ENCODE results near the gene GABARAP. TPM values are rescaled to one million over a fixed set of nuclear protein-coding genes. Genes with fewer than 3 reads are reported as not detected.

GABARAP gene
- total and polyA plus RNA-seq, 2 of the 13 experiments (the other 11 are each of a cell fraction or from before 2014, with no cell fraction given) = 161 to 310 TPM

DNA sequence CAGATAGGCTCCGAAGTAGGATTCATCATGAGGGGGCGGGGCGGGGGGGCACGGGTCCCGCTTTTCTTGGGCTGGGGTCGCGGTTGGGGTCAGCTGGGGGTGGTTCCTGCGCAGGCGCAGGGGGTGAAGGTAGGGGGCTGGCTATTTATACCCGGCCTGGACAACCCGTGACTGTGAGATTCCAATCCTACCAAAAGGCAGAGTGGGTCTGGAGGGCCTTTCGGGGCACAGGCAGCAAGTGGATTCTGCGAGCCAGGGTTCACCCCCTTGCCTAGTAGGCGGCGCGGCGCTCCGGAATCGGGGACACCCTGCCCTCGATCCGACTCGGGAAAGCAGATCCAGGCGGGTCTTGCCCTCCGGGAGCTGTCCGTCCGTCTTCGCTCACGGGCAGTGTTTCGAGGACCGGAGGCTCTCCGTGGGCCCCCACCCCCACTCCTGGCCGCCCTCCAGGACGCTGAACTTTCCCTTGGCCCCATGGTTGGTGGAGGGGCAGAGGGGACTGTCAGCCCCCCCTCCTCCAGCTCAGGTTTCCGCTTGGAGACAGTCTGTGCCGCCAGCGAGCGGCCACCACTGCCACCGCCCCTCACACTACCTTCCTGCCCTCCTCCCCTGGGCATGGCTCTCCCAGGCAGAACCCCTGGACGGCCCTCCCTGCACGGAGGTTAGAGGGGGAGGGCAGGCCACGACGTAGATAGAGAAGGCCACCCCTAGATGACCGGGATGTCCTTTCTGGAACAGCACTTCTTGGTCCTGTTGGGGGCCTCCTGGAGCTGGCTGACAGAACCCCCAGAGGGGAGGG, 39.9 kb upstream of the GABARAP start (continued):
- TF ChIP-seq ZNF232 (CRISPR knock-in tag; IDR thresholded peaks at IDR 0.05; ENCODE audit: borderline replicate concordance) (no peak), NR2F6 (IDR thresholded peaks at IDR 0.05) (peak; percentile 29), NR2F6 (CRISPR knock-in tag; IDR thresholded peaks at IDR 0.05) (no peak), ZNF781 (CRISPR knock-in tag; IDR thresholded peaks at IDR 0.05; ENCODE audit: borderline replicate concordance, not compliant biosample characterization) (no peak), ZNF879 (CRISPR knock-in tag; IDR thresholded peaks at IDR 0.05) (no peak), ZFP1 (CRISPR knock-in tag; IDR thresholded peaks at IDR 0.05) (no peak), ZNF143 (CRISPR knock-in tag; IDR thresholded peaks at IDR 0.05) (0 out of 2 replicates have a peak, but pooled peaks have one; percentile 7), THAP11 (CRISPR knock-in tag; IDR thresholded peaks at IDR 0.05) (0 out of 2 replicates have a peak, but pooled peaks have one; percentile 13), HOXA3 (CRISPR knock-in tag; IDR thresholded peaks at IDR 0.05) (0 out of 2 replicates have a peak, but pooled peaks have one; percentile 29), SOX5 (CRISPR knock-in tag; IDR thresholded peaks at IDR 0.05; ENCODE audit: borderline replicate concordance) (no peak), SRSF1 (optimal IDR thresholded peaks at IDR 0.05; ENCODE audit: low read depth, low read length) (no peak), MYNN (CRISPR knock-in tag; IDR thresholded peaks at IDR 0.05; ENCODE audit: low read depth) (0 out of 2 replicates have a peak, but pooled peaks have one; percentile 75), ZNF430 (CRISPR knock-in tag; IDR thresholded peaks at IDR 0.05) (no peak), GATAD2A (CRISPR knock-in tag; IDR thresholded peaks at IDR 0.05) (0 out of 2 replicates have a peak, but pooled peaks have one; percentile 39), HIVEP1 (CRISPR knock-in tag; IDR thresholded peaks at IDR 0.05) (peak; percentile 7; the same call in 1 of the 2 replicates), MAF1 (CRISPR knock-in tag; IDR thresholded peaks at IDR 0.05; ENCODE audit: borderline replicate concordance) (0 out of 2 replicates have a peak, but pooled peaks have one; percentile 38)
- TF ChIP-seq, protein P1, sequence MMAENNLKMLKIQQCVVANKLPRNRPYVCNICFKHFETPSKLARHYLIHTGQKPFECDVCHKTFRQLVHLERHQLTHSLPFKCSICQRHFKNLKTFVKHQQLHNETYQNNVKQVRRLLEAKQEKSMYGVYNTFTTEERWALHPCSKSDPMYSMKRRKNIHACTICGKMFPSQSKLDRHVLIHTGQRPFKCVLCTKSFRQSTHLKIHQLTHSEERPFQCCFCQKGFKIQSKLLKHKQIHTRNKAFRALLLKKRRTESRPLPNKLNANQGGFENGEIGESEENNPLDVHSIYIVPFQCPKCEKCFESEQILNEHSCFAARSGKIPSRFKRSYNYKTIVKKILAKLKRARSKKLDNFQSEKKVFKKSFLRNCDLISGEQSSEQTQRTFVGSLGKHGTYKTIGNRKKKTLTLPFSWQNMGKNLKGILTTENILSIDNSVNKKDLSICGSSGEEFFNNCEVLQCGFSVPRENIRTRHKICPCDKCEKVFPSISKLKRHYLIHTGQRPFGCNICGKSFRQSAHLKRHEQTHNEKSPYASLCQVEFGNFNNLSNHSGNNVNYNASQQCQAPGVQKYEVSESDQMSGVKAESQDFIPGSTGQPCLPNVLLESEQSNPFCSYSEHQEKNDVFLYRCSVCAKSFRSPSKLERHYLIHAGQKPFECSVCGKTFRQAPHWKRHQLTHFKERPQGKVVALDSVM (CRISPR knock-in tag; IDR thresholded peaks at IDR 0.05) = no peak
- TF ChIP-seq, protein P2, sequence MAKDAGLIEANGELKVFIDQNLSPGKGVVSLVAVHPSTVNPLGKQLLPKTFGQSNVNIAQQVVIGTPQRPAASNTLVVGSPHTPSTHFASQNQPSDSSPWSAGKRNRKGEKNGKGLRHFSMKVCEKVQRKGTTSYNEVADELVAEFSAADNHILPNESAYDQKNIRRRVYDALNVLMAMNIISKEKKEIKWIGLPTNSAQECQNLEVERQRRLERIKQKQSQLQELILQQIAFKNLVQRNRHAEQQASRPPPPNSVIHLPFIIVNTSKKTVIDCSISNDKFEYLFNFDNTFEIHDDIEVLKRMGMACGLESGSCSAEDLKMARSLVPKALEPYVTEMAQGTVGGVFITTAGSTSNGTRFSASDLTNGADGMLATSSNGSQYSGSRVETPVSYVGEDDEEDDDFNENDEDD (CRISPR knock-in tag; IDR thresholded peaks at IDR 0.05; ENCODE audit: borderline replicate concordance) = peak; percentile 36; the same call in 1 of the 2 replicates
- TF ChIP-seq, protein P3, sequence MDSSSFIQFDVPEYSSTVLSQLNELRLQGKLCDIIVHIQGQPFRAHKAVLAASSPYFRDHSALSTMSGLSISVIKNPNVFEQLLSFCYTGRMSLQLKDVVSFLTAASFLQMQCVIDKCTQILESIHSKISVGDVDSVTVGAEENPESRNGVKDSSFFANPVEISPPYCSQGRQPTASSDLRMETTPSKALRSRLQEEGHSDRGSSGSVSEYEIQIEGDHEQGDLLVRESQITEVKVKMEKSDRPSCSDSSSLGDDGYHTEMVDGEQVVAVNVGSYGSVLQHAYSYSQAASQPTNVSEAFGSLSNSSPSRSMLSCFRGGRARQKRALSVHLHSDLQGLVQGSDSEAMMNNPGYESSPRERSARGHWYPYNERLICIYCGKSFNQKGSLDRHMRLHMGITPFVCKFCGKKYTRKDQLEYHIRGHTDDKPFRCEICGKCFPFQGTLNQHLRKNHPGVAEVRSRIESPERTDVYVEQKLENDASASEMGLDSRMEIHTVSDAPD (CRISPR knock-in tag; IDR thresholded peaks at IDR 0.05) = 0 out of 2 replicates have a peak, but pooled peaks have one; percentile 48
- TF ChIP-seq, protein P4, sequence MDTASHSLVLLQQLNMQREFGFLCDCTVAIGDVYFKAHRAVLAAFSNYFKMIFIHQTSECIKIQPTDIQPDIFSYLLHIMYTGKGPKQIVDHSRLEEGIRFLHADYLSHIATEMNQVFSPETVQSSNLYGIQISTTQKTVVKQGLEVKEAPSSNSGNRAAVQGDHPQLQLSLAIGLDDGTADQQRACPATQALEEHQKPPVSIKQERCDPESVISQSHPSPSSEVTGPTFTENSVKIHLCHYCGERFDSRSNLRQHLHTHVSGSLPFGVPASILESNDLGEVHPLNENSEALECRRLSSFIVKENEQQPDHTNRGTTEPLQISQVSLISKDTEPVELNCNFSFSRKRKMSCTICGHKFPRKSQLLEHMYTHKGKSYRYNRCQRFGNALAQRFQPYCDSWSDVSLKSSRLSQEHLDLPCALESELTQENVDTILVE (CRISPR knock-in tag; IDR thresholded peaks at IDR 0.05) = 0 out of 2 replicates have a peak, but pooled peaks have one; percentile 45
